A549 (cell line): ENCODE results near the gene OR11H7. TPM values are rescaled to one million over a fixed set of nuclear protein-coding genes. Genes with fewer than 3 reads are reported as not detected.

ENCODE experiments used
- ATAC-seq, 2 experiments: fragments of 200-7000 bp in 1 of 2; fragments of >200 bp in 1 of 2; cut with Nextera tagmentation in 1 of 2; cut with Tn5 transposase in 1 of 2; 3 replicates each; pipeline versions ENCODE4 v1.8.0 to v1.9.1; 2018 to 2020; ENCODE audit warnings: mild to moderate bottlenecking in 1 of 2, moderate library complexity in 1 of 2
- CTCF ChIA-PET: fragments of 300-600 bp; sonication (Branson Sonifier 250); formaldehyde crosslinking; extraction: SDS; loops from one replicate; lab custom pipeline; 2021; ENCODE audit warnings: antibody characterized with exemption, inconsistent platforms; lab: Yijun Ruan, JAX
- POLR2A ChIA-PET: fragments of 350-600 bp; formaldehyde crosslinking; extraction: SDS; loops from one replicate; lab custom pipeline; 2021; ENCODE audit warnings: antibody characterized with exemption, inconsistent platforms; lab: Yijun Ruan, JAX
- DNase-seq, 2 experiments: peaks; one replicate each; pipeline versions ENCODE4 v3.0.0 to v3.0.0-alpha.2; 2011 to 2016; ENCODE audit warnings: low read depth in 1 of 2, low spot score in 1 of 2
- FAIRE-seq: peaks from 2 replicates; lab custom pipeline; 2011; peaks lifted over from hg19 to GRCh38; lab: Jason Lieb, UNC
- H3K27ac ChIP-seq, 2 experiments: fragments of >200 bp; sonication (Bioruptor Twin); formaldehyde crosslinking; 3 replicates each; pipeline ENCODE4 v1.5.1; 2016 to 2017
- H3K4me1 ChIP-seq: fragments of >200 bp; sonication (Bioruptor Twin); formaldehyde crosslinking; 3 replicates; pipeline ENCODE4 v1.6.1; 2016
- H3K4me2 ChIP-seq: fragments of >200 bp; sonication (Bioruptor Twin); formaldehyde crosslinking; 3 replicates; pipeline ENCODE4 v1.6.1; 2016
- H3K4me3 ChIP-seq: fragments of >200 bp; sonication (Bioruptor Twin); formaldehyde crosslinking; 3 replicates; pipeline ENCODE4 v1.5.1; 2016
- H3K9me3 ChIP-seq: fragments of >200 bp; sonication (Bioruptor Twin); formaldehyde crosslinking; 3 replicates; pipeline ENCODE4 v1.6.1; 2016
- ATOH8 ChIP-seq: fragments of 250-450 bp; sonication (Bioruptor Pico); IDR thresholded peaks from 2 replicates; pipeline ENCODE4 v1.5.0; 2020; ENCODE audit warnings: low read depth, mild to moderate bottlenecking, moderate library complexity
- BHLHE40 ChIP-seq: IDR thresholded peaks from 2 replicates; pipeline ENCODE4 v1.6.1; 2012; ENCODE audit warnings: low read depth, low read length, inconsistent platforms
- CBX2 ChIP-seq: fragments of 200-600 bp; sonication (generic); IDR thresholded peaks from 2 replicates; pipeline ENCODE4 v1.6.1; 2016; ENCODE audit warnings: low read depth, mild to moderate bottlenecking, borderline replicate concordance
- CBX8 ChIP-seq: fragments of 200-600 bp; sonication (generic); IDR thresholded peaks from 2 replicates; pipeline ENCODE4 v1.6.1; 2016
- CHD2 ChIP-seq: fragments of 150-350 bp; IDR thresholded peaks from 2 replicates; pipeline ENCODE4 v1.6.1; 2014; ENCODE audit warnings: low read length; ENCODE audit not compliant: partially characterized antibody
- EHF ChIP-seq: fragments of 250-450 bp; sonication (Bioruptor Pico); IDR thresholded peaks from 2 replicates; pipeline ENCODE4 v1.5.0; 2020; ENCODE audit warnings: mild to moderate bottlenecking
- EHMT2 ChIP-seq: fragments of 200-600 bp; sonication (generic); IDR thresholded peaks from 2 replicates; pipeline ENCODE4 v1.6.1; 2016; ENCODE audit warnings: antibody characterized with exemption, low read depth, mild to moderate bottlenecking, moderate library complexity
- EP300 ChIP-seq, 2 experiments: fragments of >200 bp; sonication (Bioruptor Twin); formaldehyde crosslinking; IDR thresholded peaks; 2 replicates in 1 of 2; 3 replicates in 1 of 2; pipeline ENCODE4 v1.6.1; 2016 to 2017
- KDM1A ChIP-seq: fragments of 200-600 bp; sonication (generic); IDR thresholded peaks from 2 replicates; pipeline ENCODE4 v1.6.1; 2016; ENCODE audit warnings: low read depth, mild to moderate bottlenecking
- KDM5A ChIP-seq: fragments of 200-600 bp; sonication (generic); IDR thresholded peaks from 2 replicates; pipeline ENCODE4 v1.6.1; 2016; ENCODE audit warnings: antibody characterized with exemption, mild to moderate bottlenecking
- MAZ ChIP-seq: fragments of 150-350 bp; IDR thresholded peaks from 2 replicates; pipeline ENCODE4 v1.6.1; 2014; ENCODE audit warnings: antibody characterized with exemption, low read depth, low read length, borderline replicate concordance
- MYC ChIP-seq: IDR thresholded peaks from 2 replicates; pipeline ENCODE4 v1.6.1; 2012; ENCODE audit warnings: mild to moderate bottlenecking, inconsistent platforms, low read length, improper control_type of control experiment, borderline replicate concordance
- NFE2L2 ChIP-seq: fragments of 150-350 bp; conservative IDR thresholded peaks from 2 replicates; pipeline ENCODE4 v1.6.1; 2014; ENCODE audit warnings: low read length
- NPAS2 ChIP-seq: fragments of 250-450 bp; sonication (Bioruptor Pico); IDR thresholded peaks from 2 replicates; pipeline ENCODE4 v1.8.0; 2022; ENCODE audit warnings: mild to moderate bottlenecking, moderate library complexity, borderline replicate concordance
- RCOR1 ChIP-seq: fragments of 150-350 bp; IDR thresholded peaks from 2 replicates; pipeline ENCODE4 v1.6.1; 2014; ENCODE audit warnings: antibody characterized with exemption, low read length, low read depth
- SREBF2 ChIP-seq: fragments of 450-650 bp; IDR thresholded peaks from 2 replicates; pipeline ENCODE4 v1.6.1; 2014; ENCODE audit warnings: mild to moderate bottlenecking, moderate library complexity
- TP53 ChIP-seq: fragments of 250-450 bp; sonication (Bioruptor Pico); IDR thresholded peaks from 2 replicates; pipeline ENCODE4 v1.5.0; 2021; ENCODE audit warnings: mild to moderate bottlenecking, moderate library complexity
- ZFP36 ChIP-seq: fragments of 450-650 bp; IDR thresholded peaks from 2 replicates; pipeline ENCODE4 v1.6.1; 2014; ENCODE audit warnings: borderline replicate concordance; ENCODE audit not compliant: partially characterized antibody
- WGBS: methylation state at CpG from one replicate; pipeline ENCODE4 v1.1.6; 2017; ENCODE audit errors: missing lambda C conversion rate; 5-methylcytosine and 5-hydroxymethylcytosine counted together
- polyA plus RNA-seq, 4 experiments: library from polyadenylated mRNA; depleted of rRNA in 3 of 4; stranded (reverse); fragments of >200 nt; fragmentation: RNase III in 1 of 4; extraction: RNeasy Plus Mini Kit Qiagen cat#74134 plus additional on column Dnase treatment in 1 of 4; gene quantifications; 2 replicates in 3 of 4; 3 replicates in 1 of 4; pipeline ENCODE4 v1.2.3, GENCODE V29; 2011 to 2017
- TF ChIP-seq, protein P1 (sequence below): fragments of >200 bp; sonication (Bioruptor Twin); formaldehyde crosslinking; IDR thresholded peaks from 3 replicates; pipeline ENCODE4 v1.6.1; 2016
- TF ChIP-seq, protein P2 (sequence below): IDR thresholded peaks from 2 replicates; pipeline ENCODE4 v1.6.1; 2012
- TF ChIP-seq, protein P3 (sequence below): IDR thresholded peaks from 2 replicates; pipeline ENCODE4 v1.6.1; 2012
- TF ChIP-seq, protein P4 (sequence below): fragments of 150-350 bp; IDR thresholded peaks from 2 replicates; pipeline ENCODE4 v1.6.1; 2014; ENCODE audit warnings: low read depth, mild to moderate bottlenecking, low read length
- TF ChIP-seq, protein P5 (sequence below): fragments of >200 bp; sonication (Bioruptor Twin); formaldehyde crosslinking; IDR thresholded peaks from 3 replicates; pipeline ENCODE4 v1.5.1; 2016

Gene OR11H7
- polyA plus RNA-seq, 2 of the 4 experiments (the other 2 are of a cell fraction) = not detected

DNA sequence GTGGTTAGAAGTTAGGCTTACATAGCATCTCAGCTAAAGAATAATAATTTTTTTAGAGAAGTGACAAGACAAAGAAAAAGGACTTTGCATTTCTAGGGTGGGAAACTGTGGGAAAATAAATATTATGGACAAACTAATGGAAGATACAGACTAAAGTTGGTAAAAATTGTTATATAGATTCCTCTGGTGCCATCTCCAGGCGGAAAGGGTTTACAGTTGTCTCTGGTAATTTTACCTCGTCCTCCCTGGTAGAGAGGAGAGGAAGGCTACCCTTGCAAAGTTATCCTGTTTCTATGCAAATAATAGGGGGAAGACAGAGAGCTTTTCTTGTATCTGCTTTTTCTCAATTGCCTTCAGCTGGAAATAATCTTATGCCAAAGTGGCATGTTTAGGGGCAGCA is 32.9 kb upstream of the OR11H7 start (continued):
- no peak for TF ChIP-seq ATOH8 (CRISPR knock-in tag)

- no peaks in the 10 kb centered on the region for H3K9me3 ChIP-seq
- H3K4me1 ChIP-seq = no peaks in the 10 kb centered on the region
- H3K4me3 ChIP-seq = no peak overlapping the region
- no peak overlapping the region for H3K4me2 ChIP-seq
- ChIA-PET POLR2A (no interaction called here), CTCF (no interaction called here)
- ATAC-seq (no peak), FAIRE-seq (no peak), DNase-seq (no peak)
- H3K27ac ChIP-seq = no peak overlapping the region
- TF ChIP-seq KDM1A = no peak
- no peak for TF ChIP-seq SREBF2
- no peak for TF ChIP-seq RCOR1
- TF ChIP-seq MYC = no peak
- 52% methylated on average over 5 of the region's 6 CpGs for WGBS
These were observed 31.3 kb upstream of the OR11H7 start for GRCh38 chr14:20197459-20197858.

- FAIRE-seq = no peak
- ChIA-PET CTCF (interaction anchor here (0.7 kb wide), 1 partner anchor 45 kb away, joined by 3 read pairs; no protein-coding TSS in a partner anchor), POLR2A (no interaction called here)
- Histone ChIP-seq H3K4me3 (no peak overlapping the region), H3K27ac (no peak overlapping the region), H3K4me1 (no peaks in the 10 kb centered on the region), H3K4me2 (no peak overlapping the region), H3K9me3 (no peaks in the 10 kb centered on the region)
- WGBS = 5% methylated on average over 5 of the region's 5 CpGs
- no peak for TF ChIP-seq NFE2L2
- no peak for TF ChIP-seq KDM1A
- TF ChIP-seq, protein P1, sequence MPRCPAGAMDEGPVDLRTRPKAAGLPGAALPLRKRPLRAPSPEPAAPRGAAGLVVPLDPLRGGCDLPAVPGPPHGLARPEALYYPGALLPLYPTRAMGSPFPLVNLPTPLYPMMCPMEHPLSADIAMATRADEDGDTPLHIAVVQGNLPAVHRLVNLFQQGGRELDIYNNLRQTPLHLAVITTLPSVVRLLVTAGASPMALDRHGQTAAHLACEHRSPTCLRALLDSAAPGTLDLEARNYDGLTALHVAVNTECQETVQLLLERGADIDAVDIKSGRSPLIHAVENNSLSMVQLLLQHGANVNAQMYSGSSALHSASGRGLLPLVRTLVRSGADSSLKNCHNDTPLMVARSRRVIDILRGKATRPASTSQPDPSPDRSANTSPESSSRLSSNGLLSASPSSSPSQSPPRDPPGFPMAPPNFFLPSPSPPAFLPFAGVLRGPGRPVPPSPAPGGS = no peak
- TF ChIP-seq ZFP36 = no peak
- TF ChIP-seq, protein P2, sequence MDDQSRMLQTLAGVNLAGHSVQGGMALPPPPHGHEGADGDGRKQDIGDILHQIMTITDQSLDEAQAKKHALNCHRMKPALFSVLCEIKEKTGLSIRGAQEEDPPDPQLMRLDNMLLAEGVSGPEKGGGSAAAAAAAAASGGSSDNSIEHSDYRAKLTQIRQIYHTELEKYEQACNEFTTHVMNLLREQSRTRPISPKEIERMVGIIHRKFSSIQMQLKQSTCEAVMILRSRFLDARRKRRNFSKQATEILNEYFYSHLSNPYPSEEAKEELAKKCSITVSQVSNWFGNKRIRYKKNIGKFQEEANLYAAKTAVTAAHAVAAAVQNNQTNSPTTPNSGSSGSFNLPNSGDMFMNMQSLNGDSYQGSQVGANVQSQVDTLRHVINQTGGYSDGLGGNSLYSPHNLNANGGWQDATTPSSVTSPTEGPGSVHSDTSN = no peak
- TF ChIP-seq EP300 (IDR thresholded peaks at IDR 0.05) = no peak
- TF ChIP-seq CBX8 = no peak
- no peak for TF ChIP-seq EHF (CRISPR knock-in tag)
- no peak for TF ChIP-seq MAZ
- no peak for TF ChIP-seq NPAS2 (CRISPR knock-in tag)
- no peak for TF ChIP-seq CBX2
- TF ChIP-seq, protein P3, sequence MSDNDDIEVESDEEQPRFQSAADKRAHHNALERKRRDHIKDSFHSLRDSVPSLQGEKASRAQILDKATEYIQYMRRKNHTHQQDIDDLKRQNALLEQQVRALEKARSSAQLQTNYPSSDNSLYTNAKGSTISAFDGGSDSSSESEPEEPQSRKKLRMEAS = no peak
- no peak for TF ChIP-seq TP53 (CRISPR knock-in tag)
- TF ChIP-seq BHLHE40 = no peak
- TF ChIP-seq ATOH8 (CRISPR knock-in tag) = no peak
- no peak for TF ChIP-seq EHMT2
- TF ChIP-seq CHD2 = no peak
- TF ChIP-seq KDM5A = no peak
- TF ChIP-seq, protein P4, sequence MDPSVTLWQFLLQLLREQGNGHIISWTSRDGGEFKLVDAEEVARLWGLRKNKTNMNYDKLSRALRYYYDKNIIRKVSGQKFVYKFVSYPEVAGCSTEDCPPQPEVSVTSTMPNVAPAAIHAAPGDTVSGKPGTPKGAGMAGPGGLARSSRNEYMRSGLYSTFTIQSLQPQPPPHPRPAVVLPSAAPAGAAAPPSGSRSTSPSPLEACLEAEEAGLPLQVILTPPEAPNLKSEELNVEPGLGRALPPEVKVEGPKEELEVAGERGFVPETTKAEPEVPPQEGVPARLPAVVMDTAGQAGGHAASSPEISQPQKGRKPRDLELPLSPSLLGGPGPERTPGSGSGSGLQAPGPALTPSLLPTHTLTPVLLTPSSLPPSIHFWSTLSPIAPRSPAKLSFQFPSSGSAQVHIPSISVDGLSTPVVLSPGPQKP = no peak
- TF ChIP-seq, protein P5, sequence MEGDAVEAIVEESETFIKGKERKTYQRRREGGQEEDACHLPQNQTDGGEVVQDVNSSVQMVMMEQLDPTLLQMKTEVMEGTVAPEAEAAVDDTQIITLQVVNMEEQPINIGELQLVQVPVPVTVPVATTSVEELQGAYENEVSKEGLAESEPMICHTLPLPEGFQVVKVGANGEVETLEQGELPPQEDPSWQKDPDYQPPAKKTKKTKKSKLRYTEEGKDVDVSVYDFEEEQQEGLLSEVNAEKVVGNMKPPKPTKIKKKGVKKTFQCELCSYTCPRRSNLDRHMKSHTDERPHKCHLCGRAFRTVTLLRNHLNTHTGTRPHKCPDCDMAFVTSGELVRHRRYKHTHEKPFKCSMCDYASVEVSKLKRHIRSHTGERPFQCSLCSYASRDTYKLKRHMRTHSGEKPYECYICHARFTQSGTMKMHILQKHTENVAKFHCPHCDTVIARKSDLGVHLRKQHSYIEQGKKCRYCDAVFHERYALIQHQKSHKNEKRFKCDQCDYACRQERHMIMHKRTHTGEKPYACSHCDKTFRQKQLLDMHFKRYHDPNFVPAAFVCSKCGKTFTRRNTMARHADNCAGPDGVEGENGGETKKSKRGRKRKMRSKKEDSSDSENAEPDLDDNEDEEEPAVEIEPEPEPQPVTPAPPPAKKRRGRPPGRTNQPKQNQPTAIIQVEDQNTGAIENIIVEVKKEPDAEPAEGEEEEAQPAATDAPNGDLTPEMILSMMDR = no peak
- no peak for ATAC-seq
- no peak for DNase-seq
These were observed 29.8 kb upstream of the OR11H7 start for GRCh38 chr14:20198991-20199390.
